ENCODE measurements around the gene PSG7.
"Not testable (repeated sequence)": the region's sequence is repeated elsewhere in the genome, so short reads cannot be mapped to it uniquely, and the experiment has no call there.

PSG7 gene

GRCh38 chr19:42937107-42937506, at the start of gene PSG7:
Gene PSG7, minus strand, starts transcription at chr19:42937207. Its CDS starts 131 bp downstream, at chr19:42937076.
- not testable (repeated sequence) for DNase-seq

DNA sequence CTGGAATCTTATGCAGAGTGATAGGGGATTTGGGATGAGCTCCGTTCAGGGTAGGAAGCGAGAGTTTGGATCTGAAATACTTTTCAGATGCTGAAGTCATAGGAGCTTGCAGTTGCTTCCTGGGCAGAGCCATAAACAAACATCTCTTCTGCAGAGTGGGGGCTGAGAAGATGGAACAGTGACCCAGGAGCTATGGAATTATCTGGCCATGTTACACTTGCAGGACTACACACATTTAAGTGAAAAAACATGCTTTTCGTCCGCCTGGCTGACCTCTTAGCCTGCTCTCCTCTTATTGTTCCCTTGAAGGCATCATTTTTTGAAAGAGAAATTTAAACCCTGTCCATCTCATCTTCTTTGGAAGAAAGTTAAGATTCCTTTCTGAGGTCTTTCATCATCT, 48.6 kb upstream of the PSG7 start:
- no peak for DNase-seq

DNA sequence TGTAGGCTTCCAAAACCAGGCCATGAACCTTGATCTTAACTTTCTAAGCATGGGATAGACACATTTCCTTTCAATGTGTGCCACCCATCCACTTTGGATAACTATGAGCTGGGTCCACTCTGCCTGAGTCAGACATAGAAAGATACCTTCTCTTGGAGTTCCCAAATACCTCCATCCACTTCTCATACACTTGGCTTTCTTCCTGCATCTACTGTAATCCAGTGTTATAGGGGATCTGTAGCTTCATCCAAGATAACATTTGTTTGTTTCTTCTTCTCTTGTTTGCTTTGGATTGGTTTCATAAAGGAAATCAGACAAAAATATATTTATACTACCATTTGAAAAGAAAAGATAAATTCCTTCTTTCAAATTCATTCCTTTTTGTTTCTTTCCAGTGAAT, 45.1 kb upstream of the PSG7 start:
- not testable (repeated sequence) for DNase-seq

DNA sequence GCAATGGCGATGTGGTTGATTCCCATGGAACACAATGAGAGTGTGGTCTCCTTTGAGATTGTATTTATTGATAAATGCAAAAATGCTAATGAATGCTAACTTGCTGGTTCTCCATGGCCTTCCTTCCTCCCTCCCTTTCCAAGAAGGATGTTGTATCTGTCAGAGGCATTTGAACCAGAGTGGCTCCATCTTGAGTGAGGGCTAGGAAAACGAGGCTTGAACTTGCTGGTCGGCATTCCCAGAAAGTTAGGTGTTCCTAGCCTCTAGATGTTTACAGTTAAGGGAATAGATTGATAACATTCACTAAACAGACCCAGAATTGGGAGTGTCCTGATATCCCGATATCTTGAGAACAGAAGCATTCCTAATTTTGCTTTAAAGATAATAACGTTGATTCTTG, 34.4 kb upstream of the PSG7 start:
- not testable (repeated sequence) for DNase-seq

- DNase-seq, result peak; percentile 9
These were observed 28.2 kb upstream of the PSG7 start for GRCh38 chr19:42965176-42965575.

- no peak for DNase-seq
These were observed 24.1 kb upstream of the PSG7 start for GRCh38 chr19:42961119-42961518.

DNA sequence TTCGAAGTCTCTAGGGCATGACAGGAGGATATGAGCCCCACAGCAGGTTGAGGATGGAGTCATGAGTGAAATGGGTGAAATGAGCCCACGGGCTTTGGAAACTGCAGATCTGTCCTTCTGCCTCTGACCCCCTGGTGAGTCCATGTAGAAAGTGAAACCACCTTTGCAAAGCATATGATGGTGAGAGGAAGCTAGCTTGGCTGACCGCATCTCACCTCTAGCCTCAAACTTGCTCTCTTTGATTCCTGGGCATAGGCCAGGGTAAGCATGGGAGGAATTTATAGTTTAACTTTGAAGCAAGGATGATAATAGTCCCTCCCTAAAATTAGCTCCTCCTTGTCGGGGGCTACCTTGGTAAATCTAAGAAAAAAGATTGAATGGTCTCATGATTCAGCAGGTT, 15.1 kb upstream of the PSG7 start:
- DNase-seq, result not testable (repeated sequence)

DNA sequence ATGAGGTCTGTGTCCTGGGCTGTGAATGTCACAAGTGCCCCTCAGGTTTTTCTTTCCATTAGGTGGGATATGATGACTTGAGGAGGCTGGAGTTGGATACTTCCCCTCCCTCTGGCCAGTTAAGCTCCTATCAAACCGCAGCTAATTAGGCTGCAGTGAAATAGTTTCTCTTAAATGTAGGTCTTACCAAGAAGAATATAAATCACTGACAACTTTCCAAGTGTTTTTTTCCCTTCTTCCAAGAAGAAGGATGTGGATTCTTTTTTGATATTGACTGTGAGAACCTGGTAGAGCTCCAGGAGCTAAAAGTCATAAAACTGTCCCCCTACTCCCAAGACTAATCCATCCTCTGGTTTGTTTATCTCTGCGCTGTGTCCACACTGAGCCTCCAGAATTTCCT, 14.5 kb upstream of the PSG7 start:
- not testable (repeated sequence) for DNase-seq

DNA sequence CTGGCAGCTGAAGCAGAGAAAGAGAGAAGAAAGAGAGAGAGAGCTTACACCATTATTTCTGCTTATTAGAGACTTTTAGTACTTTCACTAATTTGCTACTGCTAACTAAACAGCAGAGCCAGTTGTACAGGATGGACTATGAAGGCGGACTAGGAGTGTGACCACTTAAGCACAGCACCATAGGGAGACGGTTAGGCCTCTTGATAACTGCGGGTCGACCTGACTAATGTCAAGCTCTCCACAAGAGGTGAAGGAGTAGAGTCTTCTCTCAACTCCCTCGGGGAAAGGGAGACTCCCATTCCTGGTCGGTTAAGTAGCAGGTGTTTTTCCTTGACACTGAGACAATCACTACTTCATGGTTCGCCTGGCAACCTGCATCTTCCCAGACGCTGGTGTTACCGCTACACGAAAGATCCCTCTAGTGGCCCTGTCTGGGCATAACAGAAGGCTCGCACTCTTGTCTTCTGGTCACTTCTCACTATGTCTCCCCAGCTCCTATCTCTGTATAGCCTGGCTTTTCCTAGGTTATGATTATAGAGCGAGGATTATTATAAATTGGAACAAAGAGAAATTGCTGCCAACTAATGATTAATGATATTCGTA, 5.3 kb upstream of the PSG7 start:
- DNase-seq, result no peak

- DNase-seq, result not testable (repeated sequence)
These were observed 2.3 kb downstream of the PSG7 start for GRCh38 chr19:42934726-42935125.

GRCh38 chr19:42934183-42934582, 2.8 kb downstream of the PSG7 start:
- not testable (repeated sequence) for DNase-seq

GRCh38 chr19:42933412-42933811, 3.6 kb downstream of the PSG7 start:
- DNase-seq, result not testable (repeated sequence)

- DNase-seq, result not testable (repeated sequence)
These were observed 4.4 kb downstream of the PSG7 start for GRCh38 chr19:42932485-42933101.

DNA sequence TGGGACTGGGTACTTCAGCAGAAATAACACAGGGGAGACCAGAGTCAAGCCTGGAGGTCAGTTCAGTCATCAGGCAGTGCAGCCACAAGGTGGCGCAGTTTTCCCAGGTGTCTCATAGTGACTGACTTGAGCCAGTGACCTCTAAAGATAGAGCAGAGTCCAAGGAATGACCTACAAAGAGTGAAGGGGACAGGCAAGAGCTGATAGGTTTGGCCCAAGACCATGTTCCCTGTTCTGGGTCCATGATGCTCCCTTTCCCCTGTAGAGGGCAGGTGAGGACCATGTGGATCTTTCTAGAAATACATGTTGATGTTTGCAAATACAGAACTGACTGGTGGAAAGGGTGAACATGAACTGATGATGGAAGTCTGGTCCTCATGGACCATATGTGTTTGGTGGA, 6.8 kb downstream of the PSG7 start:
- DNase-seq, result not testable (repeated sequence)

DNA sequence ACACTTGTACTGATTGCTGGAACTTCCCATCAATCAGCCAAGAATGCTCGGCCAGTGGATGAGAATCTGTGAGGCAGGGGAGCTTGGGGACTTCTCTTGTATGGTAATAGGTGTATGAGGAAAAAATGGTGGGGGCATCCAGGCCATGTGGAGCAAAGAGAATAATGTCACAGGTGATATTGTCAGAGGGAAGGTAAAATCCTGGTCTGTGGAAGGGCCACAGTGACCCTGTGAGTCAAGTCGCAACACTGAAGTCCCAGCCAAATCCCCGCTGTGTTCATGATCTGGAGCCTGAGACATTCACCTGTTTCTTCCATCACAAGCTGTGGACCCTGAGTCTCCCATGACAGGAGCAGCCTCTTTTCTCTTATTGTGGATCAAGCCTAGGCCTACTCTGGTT, 8.1 kb downstream of the PSG7 start:
- no peak for DNase-seq

- DNase-seq, result no peak
These were observed 10.2 kb downstream of the PSG7 start for GRCh38 chr19:42926781-42927180.

DNA sequence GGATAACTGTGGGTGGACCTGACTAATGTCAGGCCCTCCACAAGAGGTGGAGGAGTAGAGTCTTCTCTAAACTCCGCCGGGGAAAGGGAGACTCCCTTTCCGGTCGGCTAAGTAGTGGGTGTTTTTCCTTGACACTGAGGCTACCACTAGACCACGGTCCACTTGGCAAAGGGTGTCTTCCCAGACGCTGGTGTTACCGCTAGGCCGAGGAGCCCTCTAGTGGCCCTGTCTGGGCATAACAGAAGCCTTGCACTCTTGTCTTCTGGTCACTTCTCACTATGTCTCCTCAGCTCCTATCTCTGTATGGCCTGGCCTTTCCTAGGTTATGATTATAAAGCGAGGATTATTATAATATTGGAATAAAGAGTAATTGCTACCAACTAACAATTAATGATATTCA, 13.9 kb downstream of the PSG7 start:
- DNase-seq, result not testable (repeated sequence)

DNA sequence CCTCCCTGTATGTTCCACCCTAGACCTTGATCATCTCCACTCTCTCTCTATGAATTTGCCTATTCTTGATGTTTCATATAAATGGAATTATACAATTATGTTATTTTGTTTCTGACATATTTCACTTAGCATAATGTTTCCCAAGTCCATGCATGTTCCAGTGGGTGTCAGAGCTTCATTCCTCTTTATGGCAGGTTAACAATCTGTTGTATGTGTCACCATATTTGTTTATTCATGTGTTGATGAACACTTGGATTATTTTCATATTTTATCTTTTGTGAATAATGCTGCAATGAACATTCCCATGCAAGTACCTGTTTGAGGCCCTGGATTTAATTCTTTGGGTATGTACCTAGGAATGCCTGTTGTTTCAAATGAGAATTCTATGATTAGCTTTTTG, 16.0 kb downstream of the PSG7 start:
- DNase-seq, result not testable (repeated sequence)

DNA sequence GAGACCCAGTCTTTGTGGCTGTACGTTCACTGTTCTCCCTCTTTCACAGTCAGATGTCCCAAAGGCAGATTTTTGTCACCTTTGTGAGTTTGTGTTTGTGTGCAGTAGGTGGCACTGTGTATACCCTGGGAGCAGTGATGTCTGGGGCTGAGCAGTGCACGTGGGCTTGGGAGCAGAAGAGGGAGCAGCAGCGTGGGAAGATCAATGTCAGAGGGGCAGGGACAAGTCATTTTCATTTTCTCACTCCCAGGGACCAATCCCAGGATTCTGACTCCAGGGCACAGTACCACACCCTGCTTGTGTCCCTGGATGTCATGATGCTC, 17.3 kb downstream of the PSG7 start:
- DNase-seq, result no peak

DNA sequence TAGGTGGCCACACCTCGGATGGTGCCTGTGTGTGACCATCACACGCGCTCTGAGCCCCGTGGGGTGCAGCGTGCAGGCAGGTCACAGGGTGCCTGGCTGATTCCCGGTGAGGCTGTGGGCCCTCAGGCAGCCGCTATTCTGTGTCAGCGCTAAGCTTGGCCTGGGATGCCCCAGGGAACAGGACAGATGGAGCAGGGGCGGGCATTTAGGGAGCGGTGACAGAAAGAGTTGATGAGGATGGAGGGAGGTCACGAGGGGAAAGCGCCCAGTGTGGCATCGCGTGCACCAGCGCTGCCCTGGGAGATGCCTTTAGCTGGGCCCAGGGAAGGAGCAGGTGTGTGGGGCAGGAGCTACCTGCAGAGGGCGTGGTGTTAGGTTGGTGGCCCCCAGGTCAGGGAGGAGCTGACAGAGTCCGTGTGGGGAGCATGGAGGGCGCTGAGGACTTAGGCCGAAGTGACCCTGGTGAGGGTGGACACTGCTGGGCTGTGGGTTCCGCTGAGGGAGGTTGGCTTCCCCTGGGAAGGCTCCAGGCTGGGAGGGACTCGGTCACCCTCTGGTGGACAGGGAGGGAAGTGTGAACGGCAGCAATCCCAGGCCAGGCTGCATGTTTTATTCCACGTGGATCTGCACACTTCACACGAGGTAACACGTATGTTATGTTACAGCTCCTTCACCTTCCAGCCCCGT, 17.8 kb downstream of the PSG7 start:
- not testable (repeated sequence) for DNase-seq

DNA sequence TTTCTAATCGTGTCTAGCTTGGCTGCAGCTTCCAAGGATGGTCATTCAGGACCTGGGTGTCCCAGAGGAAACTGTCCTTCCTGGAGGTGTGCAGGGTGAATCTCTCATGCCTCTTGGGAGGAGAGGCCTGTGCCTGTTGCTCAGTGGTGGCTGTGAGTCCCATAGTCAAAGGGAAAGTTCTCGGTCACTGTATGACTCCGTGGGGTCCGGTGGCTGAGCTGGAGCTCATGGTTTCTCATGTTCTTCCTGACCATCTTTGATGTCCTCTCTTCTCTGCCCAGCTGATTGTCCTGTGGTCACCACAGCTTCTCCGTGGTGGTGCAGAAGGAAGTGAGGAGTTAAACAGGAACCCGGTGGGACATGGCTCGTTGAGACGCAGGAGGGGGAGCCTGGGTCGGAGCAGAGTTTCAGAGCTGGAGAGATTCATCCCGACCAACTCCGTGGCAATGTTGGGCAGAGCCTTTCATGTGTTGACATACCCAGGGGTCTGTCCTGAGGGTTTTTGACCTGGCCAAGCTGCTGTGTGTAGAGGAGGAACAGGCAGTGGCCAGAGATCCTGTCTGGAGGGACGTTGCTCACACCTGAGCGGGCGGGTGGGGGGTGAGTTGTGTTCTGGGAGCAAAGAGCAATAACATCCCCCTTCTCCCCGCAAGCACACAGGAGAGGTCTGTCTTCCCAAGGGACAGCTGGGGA, 18.5 kb downstream of the PSG7 start:
- DNase-seq, result not testable (repeated sequence)

GRCh38 chr19:42917634-42918033, 19.4 kb downstream of the PSG7 start, which contains the start of gene PSG6:
Gene PSG6, minus strand, starts transcription at chr19:42917894. Its CDS starts 102 bp downstream, at chr19:42917792.
- DNase-seq, result not testable (repeated sequence)

DNA sequence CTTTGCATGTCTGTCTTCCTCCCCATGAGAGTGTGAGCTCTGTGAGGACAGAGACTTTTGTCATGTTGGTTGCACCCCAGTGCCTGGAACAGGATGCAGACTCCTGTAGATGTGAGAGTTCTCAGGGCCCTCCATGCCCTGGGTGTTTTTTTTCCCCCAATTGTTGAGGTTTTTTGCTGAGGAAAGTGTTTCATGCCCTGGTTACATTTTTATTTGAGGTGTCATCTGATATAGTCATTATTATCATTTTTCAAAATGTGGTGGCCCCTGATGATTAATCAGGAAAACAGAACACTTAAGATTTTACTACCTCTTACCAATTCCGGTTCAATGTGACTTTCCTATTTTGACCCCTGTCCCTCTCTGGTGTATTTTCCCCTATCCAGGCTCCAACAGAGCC, 20.1 kb downstream of the PSG7 start:
- DNase-seq, result not testable (repeated sequence)

DNA sequence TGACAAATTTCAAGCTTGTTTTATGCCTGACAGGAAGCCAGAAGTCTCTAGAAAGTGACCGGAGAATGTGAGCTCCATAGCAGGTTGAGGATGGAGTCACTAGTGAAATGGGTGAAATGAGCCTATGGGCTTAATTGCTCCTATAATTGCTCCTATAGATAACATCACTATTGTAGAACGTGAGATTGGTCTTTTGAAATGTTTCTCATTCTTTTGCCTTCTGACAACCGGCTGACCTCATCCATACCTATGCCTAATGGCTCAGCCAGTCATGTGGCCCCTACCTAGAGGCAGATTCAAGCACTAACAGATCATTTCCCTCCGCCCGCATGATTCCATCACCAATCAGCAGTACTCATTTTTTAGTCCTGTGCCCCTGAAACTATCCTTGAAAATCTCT, 23.5 kb downstream of the PSG7 start:
- DNase-seq, result not testable (repeated sequence)

Data from 8988T (cell line).